Cortex of kidney (tissue), 1 donor: Measurements from ENCODE around the gene ABCB8.

Source experiments
- DNase-seq: peaks from one replicate; lab custom pipeline; 2025; lab: John Stamatoyannopoulos, UW

The ABCB8 gene

GRCh38 chr7:151028131-151028947 is at the start of gene ABCB8:
TSS of gene ABCB8 (plus strand) at chr7:151028450. CDS start at chr7:151028516, 66 bp downstream.
- DNase-seq: peak; percentile 29

DNA sequence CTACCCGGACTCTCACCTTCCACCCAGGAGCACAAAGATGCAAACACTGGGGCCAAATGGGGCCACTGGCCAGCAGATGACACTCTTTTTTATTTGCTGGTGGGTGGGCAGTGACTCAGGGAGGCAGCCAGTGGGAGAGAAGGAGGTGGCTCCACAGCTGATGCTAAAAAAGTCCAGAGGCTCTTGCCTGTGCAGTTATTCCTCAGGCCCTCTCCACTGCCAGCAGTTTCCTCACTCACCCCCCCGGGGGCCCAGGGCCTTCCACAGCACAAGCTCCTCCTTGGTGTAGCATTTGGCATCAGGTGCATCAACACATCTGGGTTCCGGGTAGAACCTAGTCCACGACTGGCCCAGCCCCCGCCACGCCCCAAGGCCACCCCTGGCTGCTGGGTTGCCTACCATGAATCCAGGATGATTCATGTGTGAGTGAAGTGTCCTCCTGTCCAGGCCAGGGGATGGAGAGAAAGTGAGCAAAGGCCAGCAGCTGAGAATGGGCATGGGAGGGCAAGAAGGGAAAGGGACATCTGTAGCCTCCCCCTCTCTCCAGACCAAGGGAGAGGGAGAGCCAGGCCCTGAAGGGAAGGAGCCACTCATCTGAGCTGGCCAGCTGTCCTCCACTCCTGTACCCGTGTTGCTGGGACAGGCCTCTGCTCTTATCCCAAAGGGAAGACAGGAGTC is 48.4 kb upstream of the ABCB8 start:
- no peak for DNase-seq

DNA sequence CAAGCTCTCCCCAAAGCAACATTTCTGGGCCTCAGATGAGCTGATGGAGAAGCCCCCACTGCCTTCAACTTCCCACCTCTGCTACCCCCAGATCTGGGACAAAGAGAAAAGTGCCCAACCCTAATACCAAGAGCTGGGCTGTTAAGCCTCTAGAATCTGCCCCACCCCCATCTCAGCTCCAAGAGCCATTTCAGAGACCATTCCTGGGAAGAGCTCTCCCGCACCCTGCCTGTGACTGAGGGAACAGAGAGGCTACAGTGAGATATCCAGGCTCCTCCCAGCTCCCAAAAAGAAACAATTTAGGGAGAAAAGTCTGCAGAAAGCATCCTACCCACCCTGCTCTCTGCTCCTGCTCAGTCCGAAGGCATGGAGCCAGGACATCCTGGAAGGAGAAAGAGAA is 47.6 kb upstream of the ABCB8 start:
- DNase-seq: no peak

- DNase-seq: no peak
These were observed 46.6 kb upstream of the ABCB8 start for GRCh38 chr7:150981644-150982043.

DNA sequence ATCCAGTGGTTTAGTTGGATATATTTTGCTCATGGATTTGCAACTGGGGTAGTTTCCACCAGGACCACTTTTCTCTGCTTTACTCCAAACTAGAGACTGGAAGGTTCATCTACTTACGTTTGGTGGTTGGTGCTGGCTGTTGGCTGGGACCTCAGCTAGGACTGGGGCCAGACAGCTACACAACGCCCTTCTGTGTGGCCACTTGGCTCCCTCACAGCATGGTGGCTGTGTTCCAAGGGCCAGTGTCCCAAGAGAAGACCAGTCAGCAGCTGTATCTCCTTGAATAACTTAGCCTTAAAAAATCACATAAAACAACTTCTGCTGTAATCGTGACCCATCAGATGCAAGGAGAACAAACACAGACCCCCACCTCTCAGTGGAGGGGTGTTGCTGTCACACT is 45.9 kb upstream of the ABCB8 start:
- DNase-seq: no peak

GRCh38 chr7:150983893-150984368 is 44.3 kb upstream of the ABCB8 start:
- no peak for DNase-seq

GRCh38 chr7:150986099-150986512 is 42.1 kb upstream of the ABCB8 start:
- DNase-seq: no peak

DNA sequence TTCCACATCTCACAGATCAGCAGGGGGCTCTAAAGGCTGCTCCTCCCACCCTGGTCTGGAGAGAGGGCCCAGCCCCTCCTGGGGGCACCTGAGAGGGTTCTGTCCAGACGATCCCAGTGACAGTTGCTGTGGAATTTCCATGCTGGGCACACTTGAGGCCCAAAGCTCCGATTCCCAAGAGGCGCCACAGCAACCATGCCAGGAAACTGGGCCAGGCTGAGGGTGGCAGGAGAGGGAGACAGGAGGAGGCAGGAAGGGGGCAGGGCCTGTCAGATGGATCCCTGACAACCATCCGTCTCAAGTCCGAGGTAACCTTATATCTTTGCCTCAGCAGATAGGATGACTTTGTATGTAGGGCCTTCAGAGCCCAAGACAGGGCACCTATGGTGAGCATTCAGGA is 41.7 kb upstream of the ABCB8 start:
- no peak for DNase-seq

DNA sequence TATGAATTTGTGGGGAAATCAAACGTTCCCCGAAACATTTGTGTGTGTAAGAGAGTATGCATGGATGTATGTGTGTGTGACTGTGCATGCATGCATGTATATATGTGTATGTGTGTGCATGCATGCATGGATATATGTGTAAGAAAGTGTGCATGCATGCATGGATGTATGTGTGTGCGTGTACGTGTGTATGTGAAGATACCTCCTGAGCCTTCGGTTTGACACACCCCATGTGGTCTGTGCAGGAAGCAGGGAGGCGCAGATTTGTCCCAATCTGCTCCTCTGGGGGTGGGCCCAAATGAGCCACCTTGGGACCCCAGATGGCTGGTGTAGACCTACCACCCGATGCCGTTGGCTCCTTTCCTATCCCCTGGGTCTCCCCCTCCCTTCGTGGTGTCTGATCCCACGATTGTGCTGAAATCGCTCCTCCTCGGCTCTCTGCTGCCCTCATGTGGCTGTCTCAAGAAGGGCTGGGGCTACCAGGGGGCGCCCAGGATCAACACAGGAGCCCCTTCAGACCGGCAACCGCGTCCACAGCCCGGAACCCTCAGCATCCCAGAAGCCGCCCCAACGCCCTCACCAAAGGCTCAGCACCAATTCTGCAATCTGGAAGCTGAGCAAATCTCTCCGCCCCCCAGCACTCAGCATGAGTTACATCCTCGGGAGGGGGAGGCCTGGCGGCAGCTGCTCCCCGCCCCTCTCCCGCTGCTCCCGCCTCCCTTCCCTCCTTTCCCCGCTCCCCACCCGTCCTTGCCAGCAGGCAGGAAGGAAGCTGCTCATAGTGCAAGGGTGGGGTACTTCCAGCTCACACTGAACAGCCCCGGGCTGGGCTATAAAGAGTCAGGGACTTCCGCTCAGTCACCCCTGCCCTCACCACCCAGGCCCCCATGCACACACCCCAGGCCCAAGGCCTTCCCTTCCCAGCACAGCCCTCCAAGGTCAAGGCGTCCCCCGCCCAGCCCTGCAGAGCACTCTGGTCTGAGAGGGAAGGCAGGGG is 39.7 kb upstream of the ABCB8 start:
- no peak for DNase-seq

- DNase-seq: no peak
These were observed 38.8 kb upstream of the ABCB8 start for GRCh38 chr7:150989456-150989855.

GRCh38 chr7:150990416-150991186 is 37.6 kb upstream of the ABCB8 start, which contains the start of gene NOS3:
TSS of gene NOS3 (plus strand) at chr7:150991017. CDS start at chr7:150993804, 2,787 bp downstream.
- no peak for DNase-seq

DNA sequence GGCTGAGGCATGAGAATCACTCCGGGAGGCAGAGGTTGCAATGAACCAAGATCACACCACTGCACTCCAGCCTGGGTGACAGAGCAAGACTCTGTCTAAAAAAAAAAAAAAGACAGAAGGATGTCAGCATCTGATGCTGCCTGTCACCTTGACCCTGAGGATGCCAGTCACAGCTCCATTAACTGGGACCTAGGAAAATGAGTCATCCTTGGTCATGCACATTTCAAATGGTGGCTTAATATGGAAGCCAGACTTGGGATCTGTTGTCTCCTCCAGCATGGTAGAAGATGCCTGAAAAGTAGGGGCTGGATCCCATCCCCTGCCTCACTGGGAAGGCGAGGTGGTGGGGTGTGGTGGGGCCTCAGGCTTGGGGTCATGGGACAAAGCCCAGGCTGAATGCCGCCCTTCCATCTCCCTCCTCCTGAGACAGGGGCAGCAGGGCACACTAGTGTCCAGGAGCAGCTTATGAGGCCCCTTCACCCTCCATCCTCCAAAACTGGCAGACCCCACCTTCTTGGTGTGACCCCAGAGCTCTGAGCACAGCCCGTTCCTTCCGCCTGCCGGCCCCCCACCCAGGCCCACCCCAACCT is 36.1 kb upstream of the ABCB8 start:
- no peak for DNase-seq

DNA sequence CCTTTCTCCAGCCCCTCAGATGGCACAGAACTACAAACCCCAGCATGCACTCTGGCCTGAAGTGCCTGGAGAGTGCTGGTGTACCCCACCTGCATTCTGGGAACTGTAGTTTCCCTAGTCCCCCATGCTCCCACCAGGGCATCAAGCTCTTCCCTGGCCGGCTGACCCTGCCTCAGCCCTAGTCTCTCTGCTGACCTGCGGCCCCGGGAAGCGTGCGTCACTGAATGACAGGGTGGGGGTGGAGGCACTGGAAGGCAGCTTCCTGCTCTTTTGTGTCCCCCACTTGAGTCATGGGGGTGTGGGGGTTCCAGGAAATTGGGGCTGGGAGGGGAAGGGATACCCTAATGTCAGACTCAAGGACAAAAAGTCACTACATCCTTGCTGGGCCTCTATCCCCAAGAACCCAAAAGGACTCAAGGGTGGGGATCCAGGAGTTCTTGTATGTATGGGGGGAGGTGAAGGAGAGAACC is 35.4 kb upstream of the ABCB8 start:
- DNase-seq: no peak

DNA sequence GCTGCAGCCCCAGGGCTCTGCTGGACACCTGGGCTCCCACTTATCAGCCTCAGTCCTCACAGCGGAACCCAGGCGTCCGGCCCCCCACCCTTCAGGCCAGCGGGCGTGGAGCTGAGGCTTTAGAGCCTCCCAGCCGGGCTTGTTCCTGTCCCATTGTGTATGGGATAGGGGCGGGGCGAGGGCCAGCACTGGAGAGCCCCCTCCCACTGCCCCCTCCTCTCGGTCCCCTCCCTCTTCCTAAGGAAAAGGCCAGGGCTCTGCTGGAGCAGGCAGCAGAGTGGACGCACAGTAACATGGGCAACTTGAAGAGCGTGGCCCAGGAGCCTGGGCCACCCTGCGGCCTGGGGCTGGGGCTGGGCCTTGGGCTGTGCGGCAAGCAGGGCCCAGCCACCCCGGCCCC is 34.7 kb upstream of the ABCB8 start:
- DNase-seq: no peak

GRCh38 chr7:150994141-150994837 is 34.0 kb upstream of the ABCB8 start:
- no peak for DNase-seq

- DNase-seq: no peak
These were observed 33.3 kb upstream of the ABCB8 start for GRCh38 chr7:150994838-150995510.

DNA sequence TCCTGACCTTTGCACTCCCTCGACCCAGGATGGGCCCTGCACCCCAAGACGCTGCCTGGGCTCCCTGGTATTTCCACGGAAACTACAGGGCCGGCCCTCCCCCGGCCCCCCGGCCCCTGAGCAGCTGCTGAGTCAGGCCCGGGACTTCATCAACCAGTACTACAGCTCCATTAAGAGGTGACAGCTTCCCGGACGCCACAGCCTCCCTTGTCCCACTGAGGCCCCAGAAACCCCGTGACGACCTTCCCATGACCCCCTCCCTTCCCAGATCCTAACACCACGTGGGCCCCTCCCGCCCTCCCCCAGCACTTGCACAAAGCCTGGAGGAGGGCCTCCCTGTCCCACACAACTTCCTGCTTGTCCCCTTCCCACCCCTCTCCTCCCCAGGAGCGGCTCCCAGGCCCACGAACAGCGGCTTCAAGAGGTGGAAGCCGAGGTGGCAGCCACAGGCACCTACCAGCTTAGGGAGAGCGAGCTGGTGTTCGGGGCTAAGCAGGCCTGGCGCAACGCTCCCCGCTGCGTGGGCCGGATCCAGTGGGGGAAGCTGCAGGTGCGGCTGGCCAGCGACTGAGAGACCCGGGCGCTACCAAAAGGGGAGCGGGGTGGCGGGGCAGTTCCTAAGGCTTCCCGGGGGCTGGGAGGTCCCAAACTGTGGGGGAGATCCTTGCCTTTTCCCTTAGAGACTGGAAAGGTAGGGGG is 31.7 kb upstream of the ABCB8 start:
- no peak for DNase-seq

DNA sequence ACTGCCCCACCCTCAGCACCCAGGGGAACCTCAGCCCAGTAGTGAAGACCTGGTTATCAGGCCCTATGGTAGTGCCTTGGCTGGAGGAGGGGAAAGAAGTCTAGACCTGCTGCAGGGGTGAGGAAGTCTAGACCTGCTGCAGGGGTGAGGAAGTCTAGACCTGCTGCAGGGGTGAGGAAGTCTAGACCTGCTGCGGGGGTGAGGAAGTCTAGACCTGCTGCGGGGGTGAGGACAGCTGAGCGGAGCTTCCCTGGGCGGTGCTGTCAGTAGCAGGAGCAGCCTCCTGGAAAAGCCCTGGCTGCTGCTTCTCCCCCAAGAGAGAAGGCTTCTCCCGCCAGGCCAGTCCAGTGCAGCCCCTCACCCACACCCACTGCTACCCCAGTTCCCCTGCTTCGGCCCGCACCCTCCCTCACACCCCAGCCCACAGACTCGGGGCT is 31.2 kb upstream of the ABCB8 start:
- DNase-seq: no peak

- no peak for DNase-seq
These were observed 30.4 kb upstream of the ABCB8 start for GRCh38 chr7:150997817-150998216.
